GM12873 (cell line): ENCODE data around the gene BIK.

Experiments
- CTCF ChIP-seq: IDR thresholded peaks from 2 replicates; pipeline ENCODE4 v1.5.1; 2012; ENCODE audit warnings: low read depth, mild to moderate bottlenecking, moderate library complexity, low read length, control low read depth; ENCODE audit not compliant: insufficient read depth; ENCODE audit errors: missing control alignments

BIK gene

GRCh38 chr22:43173976-43174720 lies 63.6 kb downstream of the BIK start:
- no peak for TF ChIP-seq CTCF

DNA sequence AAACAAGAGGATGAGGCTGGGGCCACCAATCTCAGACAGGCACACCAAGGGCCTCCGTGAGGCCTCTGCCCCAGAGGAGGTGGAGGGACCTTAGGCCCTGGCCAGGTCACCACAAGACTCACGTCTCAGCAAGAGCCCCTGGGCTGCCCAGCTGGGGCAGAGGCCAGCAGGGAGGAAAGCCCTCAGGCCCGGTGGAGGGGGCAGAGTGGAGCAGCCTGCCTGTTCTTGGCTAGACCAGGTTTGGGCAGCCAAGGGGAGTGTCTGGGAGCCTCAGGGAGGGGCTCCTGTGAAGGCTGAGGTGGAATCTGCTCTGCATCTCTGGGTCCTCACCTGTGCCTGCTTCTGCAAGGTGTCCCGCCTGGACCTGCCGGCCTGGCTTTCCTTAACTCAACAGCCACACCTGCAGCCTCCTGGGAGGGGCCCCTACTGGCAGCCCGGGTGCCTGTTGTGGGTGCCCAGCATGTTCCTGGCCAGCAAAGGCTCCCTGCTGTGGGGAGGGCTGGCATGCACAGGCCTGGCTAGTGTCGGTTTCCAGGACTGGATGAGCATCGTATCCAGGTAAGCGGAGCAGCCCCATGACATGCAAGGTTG lies 64.5 kb downstream of the BIK start:
- TF ChIP-seq CTCF: no peak

DNA sequence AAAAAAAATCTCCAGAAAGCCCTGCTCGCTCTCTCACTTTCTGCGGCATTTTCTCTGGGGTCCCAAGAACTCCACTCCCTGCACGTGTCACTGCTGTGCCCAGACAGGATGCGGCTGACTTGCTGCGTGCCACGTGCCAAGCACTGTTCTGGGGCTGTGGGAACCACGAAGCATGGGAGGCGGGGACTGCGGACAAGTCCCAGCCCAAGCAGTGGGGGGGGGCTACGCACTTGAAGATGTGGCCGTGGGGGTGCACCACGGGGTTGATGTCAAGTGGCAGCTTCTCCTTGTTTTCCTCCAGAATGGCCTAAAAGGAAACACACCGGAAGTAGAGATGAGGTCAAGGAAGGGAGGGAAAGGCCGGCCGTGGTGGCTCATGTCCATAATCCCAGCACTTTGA lies 65.5 kb downstream of the BIK start:
- TF ChIP-seq CTCF: no peak

DNA sequence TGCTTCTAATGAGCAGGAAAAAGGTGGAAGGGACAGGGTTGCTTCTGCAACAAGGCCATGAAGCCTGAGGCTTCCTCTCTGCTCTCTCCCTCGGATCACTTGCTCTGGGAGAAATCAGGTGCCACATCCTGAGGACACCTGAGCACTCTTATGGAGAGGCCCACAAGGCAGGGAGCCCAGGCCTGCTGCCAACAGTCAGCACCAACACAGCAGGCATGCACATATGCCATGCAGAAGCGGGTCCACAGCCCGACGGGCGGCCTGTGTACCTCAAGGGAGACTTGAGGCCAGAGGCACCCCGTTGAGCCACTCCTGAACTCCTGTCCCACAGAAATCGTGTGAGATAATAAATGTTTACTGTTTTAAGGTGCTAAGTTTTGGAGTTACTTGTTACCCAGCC lies 66.9 kb downstream of the BIK start:
- no peak for TF ChIP-seq CTCF
